ENCODE results near the gene C3orf80.

C3orf80 gene

DNA sequence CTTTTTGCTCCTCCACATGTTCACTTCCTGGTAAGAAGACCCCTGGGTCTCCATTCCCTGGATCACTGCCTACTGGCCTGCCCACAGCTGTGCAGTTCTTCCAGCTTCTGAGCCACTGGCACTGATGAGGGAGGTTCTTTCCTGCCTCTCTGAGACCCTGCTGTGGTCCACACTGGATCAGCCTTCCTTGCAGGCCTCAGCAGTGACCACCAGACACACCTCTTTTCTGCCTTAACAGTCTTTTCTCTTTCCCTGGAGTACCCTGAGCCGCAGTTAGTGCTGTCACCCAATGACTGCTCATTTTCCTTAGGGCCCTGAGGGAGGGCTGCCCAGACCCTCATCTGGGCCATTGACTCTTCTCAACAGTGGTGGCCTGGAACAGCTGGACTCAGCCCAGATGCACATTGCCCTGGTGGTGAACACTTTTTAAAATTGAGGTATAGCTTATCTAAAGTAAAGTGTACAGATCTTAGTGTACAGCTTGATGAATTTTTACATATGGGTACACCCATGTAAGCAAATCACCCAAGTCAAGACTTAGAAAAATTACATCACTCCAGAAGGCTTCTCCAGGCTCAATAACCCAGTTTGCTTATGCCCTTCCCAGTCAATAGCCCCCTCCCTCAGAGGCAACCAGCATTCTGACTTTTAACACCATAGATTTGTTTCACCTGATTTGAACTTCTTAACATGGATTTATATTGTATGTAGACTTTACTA, 32.8 kb upstream of the C3orf80 start:
- H3K9me2 ChIP-seq (replicated peaks; ENCODE audit: control insufficient read depth, low read length), result no peaks in the 10 kb centered on the region
- no peaks in the 10 kb centered on the region for H3K36me3 ChIP-seq (ENCODE audit: control insufficient read depth, low read length)
- no peak overlapping the region for H3K4me3 ChIP-seq (ENCODE audit: low read length)
- H3K27ac ChIP-seq (ENCODE audit: low read depth, low read length), result no peak overlapping the region
- H3K4me1 ChIP-seq (ENCODE audit: control insufficient read depth, low read length), result no peaks in the 10 kb centered on the region
- H3K27me3 ChIP-seq (ENCODE audit: control insufficient read depth, low read length), result no peaks in the 10 kb centered on the region
- no peak for TF ChIP-seq EZH2phosphoT487 (IDR thresholded peaks at IDR 0.05; ENCODE audit: borderline replicate concordance, low read length)
- TF ChIP-seq, protein P1, sequence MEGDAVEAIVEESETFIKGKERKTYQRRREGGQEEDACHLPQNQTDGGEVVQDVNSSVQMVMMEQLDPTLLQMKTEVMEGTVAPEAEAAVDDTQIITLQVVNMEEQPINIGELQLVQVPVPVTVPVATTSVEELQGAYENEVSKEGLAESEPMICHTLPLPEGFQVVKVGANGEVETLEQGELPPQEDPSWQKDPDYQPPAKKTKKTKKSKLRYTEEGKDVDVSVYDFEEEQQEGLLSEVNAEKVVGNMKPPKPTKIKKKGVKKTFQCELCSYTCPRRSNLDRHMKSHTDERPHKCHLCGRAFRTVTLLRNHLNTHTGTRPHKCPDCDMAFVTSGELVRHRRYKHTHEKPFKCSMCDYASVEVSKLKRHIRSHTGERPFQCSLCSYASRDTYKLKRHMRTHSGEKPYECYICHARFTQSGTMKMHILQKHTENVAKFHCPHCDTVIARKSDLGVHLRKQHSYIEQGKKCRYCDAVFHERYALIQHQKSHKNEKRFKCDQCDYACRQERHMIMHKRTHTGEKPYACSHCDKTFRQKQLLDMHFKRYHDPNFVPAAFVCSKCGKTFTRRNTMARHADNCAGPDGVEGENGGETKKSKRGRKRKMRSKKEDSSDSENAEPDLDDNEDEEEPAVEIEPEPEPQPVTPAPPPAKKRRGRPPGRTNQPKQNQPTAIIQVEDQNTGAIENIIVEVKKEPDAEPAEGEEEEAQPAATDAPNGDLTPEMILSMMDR (IDR thresholded peaks at IDR 0.05; ENCODE audit: low read depth, low read length, poor library complexity, severe bottlenecking), result no peak
- no peaks in the 10 kb centered on the region for H3F3A ChIP-seq (ENCODE audit: control insufficient read depth, insufficient read depth)
- H3K9me3 ChIP-seq (ENCODE audit: control insufficient read depth, insufficient read depth, low read length), result no peaks in the 10 kb centered on the region
- H4K20me1 ChIP-seq (ENCODE audit: control insufficient read depth, insufficient read depth, low read depth, low read length), result no peaks in the 10 kb centered on the region
- H3K79me2 ChIP-seq (ENCODE audit: control insufficient read depth, low read length), result no peaks in the 10 kb centered on the region
- H3K4me2 ChIP-seq (ENCODE audit: low read length), result no peak overlapping the region

DNA sequence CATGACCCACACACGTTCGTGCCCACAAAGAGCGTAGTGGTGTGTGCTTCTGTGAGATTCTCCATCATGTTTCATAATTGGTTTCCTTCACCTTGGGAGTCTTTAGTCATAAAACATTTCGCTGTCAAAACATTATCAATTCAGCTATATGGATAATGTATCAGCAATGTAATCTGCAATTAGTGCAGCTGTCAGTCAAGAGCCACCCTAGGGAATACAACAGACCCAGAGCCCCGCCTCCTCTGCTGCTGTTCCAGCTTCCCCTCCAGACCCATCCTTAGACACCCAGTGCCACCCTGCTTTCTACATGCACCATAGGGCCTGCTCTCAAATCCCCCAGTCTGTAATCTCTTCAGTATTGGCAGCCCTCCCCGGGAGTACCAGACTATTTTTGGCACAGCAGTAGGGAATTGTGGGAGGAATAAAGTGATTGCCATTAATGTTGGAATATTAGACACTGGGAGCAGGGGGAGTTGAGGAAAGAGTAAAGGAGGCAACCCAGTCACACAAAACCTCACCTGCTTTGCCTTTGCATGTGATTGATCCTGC, 31.5 kb upstream of the C3orf80 start:
- H3K27ac ChIP-seq (ENCODE audit: low read depth, low read length), result no peak overlapping the region
- no peaks in the 10 kb centered on the region for H3K4me1 ChIP-seq (ENCODE audit: control insufficient read depth, low read length)
- no peaks in the 10 kb centered on the region for H3K27me3 ChIP-seq (ENCODE audit: control insufficient read depth, low read length)
- no peaks in the 10 kb centered on the region for H4K20me1 ChIP-seq (ENCODE audit: control insufficient read depth, insufficient read depth, low read depth, low read length)
- H3K36me3 ChIP-seq (ENCODE audit: control insufficient read depth, low read length), result no peaks in the 10 kb centered on the region
- H3F3A ChIP-seq (ENCODE audit: control insufficient read depth, insufficient read depth), result no peaks in the 10 kb centered on the region
- no peak for TF ChIP-seq EZH2phosphoT487 (IDR thresholded peaks at IDR 0.05; ENCODE audit: borderline replicate concordance, low read length)
- TF ChIP-seq, protein P1 (IDR thresholded peaks at IDR 0.05; ENCODE audit: low read depth, low read length, poor library complexity, severe bottlenecking), result no peak
- no peak overlapping the region for H3K4me2 ChIP-seq (ENCODE audit: low read length)
- H3K4me3 ChIP-seq (ENCODE audit: low read length), result no peak overlapping the region
- H3K9me2 ChIP-seq (replicated peaks; ENCODE audit: control insufficient read depth, low read length), result no peaks in the 10 kb centered on the region
- no peaks in the 10 kb centered on the region for H3K9me3 ChIP-seq (ENCODE audit: control insufficient read depth, insufficient read depth, low read length)
- no peaks in the 10 kb centered on the region for H3K79me2 ChIP-seq (ENCODE audit: control insufficient read depth, low read length)

DNA sequence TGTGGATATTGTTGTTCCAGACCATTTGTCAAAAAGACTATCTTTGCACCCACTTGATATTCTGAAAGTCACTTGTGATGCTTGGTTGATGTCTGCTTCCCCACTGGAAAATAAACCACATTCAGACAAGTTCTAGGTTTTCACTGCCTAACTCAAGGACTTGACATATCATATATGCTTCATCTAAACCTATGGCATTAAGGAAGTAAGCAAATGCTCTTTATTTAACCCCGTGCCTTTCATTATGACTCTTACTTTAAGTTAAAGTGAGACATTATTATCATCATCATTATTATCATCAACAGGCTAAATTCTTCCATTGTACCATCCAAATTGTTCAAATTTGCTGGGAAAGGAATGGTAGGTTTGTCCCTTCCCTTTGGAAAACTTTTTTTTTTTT, 30.8 kb upstream of the C3orf80 start:
- Histone ChIP-seq H3K4me3 (ENCODE audit: low read length) (no peak overlapping the region), H3K27ac (ENCODE audit: low read depth, low read length) (no peak overlapping the region), H4K20me1 (ENCODE audit: control insufficient read depth, insufficient read depth, low read depth, low read length) (no peaks in the 10 kb centered on the region), H3K4me1 (ENCODE audit: control insufficient read depth, low read length) (no peaks in the 10 kb centered on the region), H3K4me2 (ENCODE audit: low read length) (no peak overlapping the region), H3K27me3 (ENCODE audit: control insufficient read depth, low read length) (no peaks in the 10 kb centered on the region), H3K9me2 (replicated peaks; ENCODE audit: control insufficient read depth, low read length) (no peaks in the 10 kb centered on the region), H3F3A (ENCODE audit: control insufficient read depth, insufficient read depth) (no peaks in the 10 kb centered on the region), H3K9me3 (ENCODE audit: control insufficient read depth, insufficient read depth, low read length) (no peaks in the 10 kb centered on the region), H3K36me3 (ENCODE audit: control insufficient read depth, low read length) (no peaks in the 10 kb centered on the region), H3K79me2 (ENCODE audit: control insufficient read depth, low read length) (no peaks in the 10 kb centered on the region)
- TF ChIP-seq, protein P1 (IDR thresholded peaks at IDR 0.05; ENCODE audit: low read depth, low read length, poor library complexity, severe bottlenecking), result no peak
- TF ChIP-seq EZH2phosphoT487 (IDR thresholded peaks at IDR 0.05; ENCODE audit: borderline replicate concordance, low read length), result no peak
